ENCODE results near the gene DNAJC3. TPM values are rescaled to one million over a fixed set of nuclear protein-coding genes. Genes with fewer than 3 reads are reported as not detected.

The DNAJC3 gene
- total RNA-seq, 1 experiment from 2014 or later: 113 TPM

DNA sequence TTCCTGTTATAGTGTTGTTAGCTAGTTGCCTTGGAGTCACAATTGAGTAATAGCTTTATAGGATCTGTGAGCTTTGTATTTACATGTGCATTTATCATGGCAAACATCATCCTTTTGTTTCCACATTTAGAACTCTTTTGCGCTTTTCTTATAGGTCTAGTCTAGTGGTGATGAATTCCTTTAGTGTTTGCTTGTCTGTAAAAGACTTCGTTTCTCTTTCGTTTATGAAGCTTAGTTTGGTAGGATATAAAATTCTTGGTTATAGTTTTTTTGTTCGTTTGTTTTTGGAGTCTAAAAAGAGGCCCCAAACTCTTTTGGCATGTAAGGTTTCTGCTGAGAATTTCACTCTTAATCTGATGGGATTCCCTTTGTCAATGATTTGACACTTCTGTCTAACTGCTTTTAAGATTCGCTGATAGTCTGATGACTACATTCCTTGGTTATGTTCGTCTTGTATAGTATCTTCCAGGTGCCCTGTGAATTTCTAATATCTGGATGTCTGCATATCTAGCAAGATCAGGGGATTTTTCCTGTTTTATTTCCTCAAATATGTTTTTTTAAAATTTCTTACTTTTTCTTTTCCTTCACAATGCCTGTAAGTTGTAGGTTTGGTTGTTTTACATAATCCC, 20.2 kb downstream of the DNAJC3 start:
- DNase-seq (ENCODE audit: unreplicated experiment): no peak
- Mint-ChIP-seq H3K27me3 (ENCODE audit: insufficient read depth, unreplicated experiment) (no peaks in the 10 kb centered on the region), H3K36me3 (ENCODE audit: insufficient read depth, unreplicated experiment) (no peaks in the 10 kb centered on the region), H3K4me3 (ENCODE audit: unreplicated experiment) (no peak overlapping the region), H3K27ac (ENCODE audit: low read depth, unreplicated experiment) (peak overlapping the region; percentile 36), H3K4me1 (ENCODE audit: insufficient read depth, unreplicated experiment) (peaks cover 28% of the 10 kb centered on the region), H3K9me3 (ENCODE audit: unreplicated experiment) (no peaks in the 10 kb centered on the region)
- TF ChIP-seq, protein P1, sequence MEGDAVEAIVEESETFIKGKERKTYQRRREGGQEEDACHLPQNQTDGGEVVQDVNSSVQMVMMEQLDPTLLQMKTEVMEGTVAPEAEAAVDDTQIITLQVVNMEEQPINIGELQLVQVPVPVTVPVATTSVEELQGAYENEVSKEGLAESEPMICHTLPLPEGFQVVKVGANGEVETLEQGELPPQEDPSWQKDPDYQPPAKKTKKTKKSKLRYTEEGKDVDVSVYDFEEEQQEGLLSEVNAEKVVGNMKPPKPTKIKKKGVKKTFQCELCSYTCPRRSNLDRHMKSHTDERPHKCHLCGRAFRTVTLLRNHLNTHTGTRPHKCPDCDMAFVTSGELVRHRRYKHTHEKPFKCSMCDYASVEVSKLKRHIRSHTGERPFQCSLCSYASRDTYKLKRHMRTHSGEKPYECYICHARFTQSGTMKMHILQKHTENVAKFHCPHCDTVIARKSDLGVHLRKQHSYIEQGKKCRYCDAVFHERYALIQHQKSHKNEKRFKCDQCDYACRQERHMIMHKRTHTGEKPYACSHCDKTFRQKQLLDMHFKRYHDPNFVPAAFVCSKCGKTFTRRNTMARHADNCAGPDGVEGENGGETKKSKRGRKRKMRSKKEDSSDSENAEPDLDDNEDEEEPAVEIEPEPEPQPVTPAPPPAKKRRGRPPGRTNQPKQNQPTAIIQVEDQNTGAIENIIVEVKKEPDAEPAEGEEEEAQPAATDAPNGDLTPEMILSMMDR (IDR thresholded peaks at IDR 0.05; ENCODE audit: unreplicated experiment): no peak
- intact Hi-C loops (cut with micrococcal nuclease): no loop called here
- no TSS peak for BruUV-seq (replicated peaks)
- ChIA-PET CTCF (interaction anchor here (0.6 to 3.0 kb wide), 25 partner anchors 9 to 1527 kb away, joined by 3 to 25 read pairs (median 4); no protein-coding TSS in a partner anchor), POLR2A (interaction anchor here (0.5 to 1.8 kb wide), 7 partner anchors 10 to 652 kb away, joined by 3 to 10 read pairs (median 3); partner anchors contain the start of gene DNAJC3)

DNA sequence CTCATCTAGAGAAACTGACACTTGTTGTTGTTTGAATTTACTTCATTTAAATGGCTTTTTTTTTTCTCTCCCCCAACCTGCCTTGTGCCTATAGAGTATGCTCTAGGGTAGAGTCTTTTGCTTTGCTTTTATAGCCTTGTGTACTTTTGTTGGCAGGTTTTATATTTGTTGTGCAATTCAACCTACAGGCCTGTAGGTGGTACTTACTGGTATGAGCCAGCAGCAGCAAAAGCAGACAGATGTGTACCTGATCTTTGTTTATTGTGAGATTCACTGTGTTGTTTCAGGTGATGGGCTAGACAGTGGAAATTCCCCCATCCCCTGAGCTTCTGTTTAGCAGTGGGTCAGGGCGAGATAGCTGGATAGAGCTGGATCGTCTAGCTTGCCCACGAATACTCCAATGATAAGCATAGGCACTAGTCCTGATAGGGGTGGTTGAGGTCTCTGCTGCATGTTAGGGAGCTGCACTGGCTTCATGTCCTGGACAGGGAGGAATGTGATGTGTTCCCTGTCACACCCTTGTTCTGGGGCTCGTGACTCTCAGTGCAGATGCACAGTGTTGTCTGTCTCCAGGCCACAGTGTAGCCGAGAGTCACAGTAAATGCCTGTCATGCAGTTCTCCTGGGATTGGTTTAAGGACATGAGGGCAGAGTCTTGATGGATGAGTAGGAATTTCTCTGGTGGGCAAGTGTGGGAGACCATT, 21.3 kb downstream of the DNAJC3 start:
- no TSS peak for BruUV-seq (replicated peaks)
- Mint-ChIP-seq H3K36me3 (ENCODE audit: insufficient read depth, unreplicated experiment) (no peaks in the 10 kb centered on the region), H3K9me3 (ENCODE audit: unreplicated experiment) (no peaks in the 10 kb centered on the region), H3K4me1 (ENCODE audit: insufficient read depth, unreplicated experiment) (peaks cover 33% of the 10 kb centered on the region), H3K27ac (ENCODE audit: low read depth, unreplicated experiment) (peak overlapping the region; percentile 36), H3K27me3 (ENCODE audit: insufficient read depth, unreplicated experiment) (no peaks in the 10 kb centered on the region), H3K4me3 (ENCODE audit: unreplicated experiment) (no peak overlapping the region)
- intact Hi-C loops (cut with micrococcal nuclease): loop anchor here (2.0 kb wide), 1 partner anchor 19 kb away; no protein-coding TSS in a partner anchor
- CTCF ChIA-PET: interaction anchor here (0.6 to 3.0 kb wide), 26 partner anchors 9 to 1526 kb away, joined by 3 to 25 read pairs (median 4); no protein-coding TSS in a partner anchor
- POLR2A ChIA-PET: interaction anchor here (0.6 to 1.8 kb wide), 5 partner anchors 9 to 653 kb away, joined by 3 to 10 read pairs (median 7); partner anchors contain the start of gene DNAJC3
- TF ChIP-seq, protein P1 (IDR thresholded peaks at IDR 0.05; ENCODE audit: unreplicated experiment): peak; percentile 60
- peak; percentile 70 for DNase-seq (ENCODE audit: unreplicated experiment)

DNA sequence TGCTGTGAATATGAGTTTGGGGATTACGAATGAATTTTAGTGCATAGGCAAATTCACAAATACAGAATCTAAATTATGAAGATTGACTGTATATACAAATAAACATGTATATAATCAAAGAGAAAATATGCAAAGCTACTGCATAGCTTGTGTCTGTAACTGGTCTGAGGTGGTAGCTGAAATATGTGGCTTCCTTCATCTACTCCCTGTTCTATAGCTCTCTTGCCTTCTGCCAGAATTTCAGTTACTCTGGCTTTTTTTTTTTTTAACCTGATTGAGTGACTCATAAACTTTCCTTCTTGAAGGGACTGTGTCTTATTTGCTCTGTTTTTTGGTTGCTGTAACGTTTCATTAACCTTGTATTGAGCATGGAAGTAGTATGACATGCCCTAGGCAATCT, 26.6 kb downstream of the DNAJC3 start:
- DNase-seq (ENCODE audit: unreplicated experiment): peak; percentile 38
- no peaks in the 10 kb centered on the region for H3K27me3 Mint-ChIP-seq (ENCODE audit: insufficient read depth, unreplicated experiment)
- ChIA-PET CTCF (interaction anchor here (0.6 to 2.0 kb wide), 16 partner anchors 9 to 511 kb away, joined by 3 to 8 read pairs (median 4); no protein-coding TSS in a partner anchor), POLR2A (interaction anchor here (0.6 to 2.6 kb wide), 12 partner anchors 9 to 1859 kb away, joined by 3 to 19 read pairs (median 4); partner anchors contain the start of gene DNAJC3)
- H3K36me3 Mint-ChIP-seq (ENCODE audit: insufficient read depth, unreplicated experiment): peaks cover 12% of the 10 kb centered on the region
- H3K4me1 Mint-ChIP-seq (ENCODE audit: insufficient read depth, unreplicated experiment): peaks cover 41% of the 10 kb centered on the region
- no TSS peak for BruUV-seq (replicated peaks)
- TF ChIP-seq, protein P1 (IDR thresholded peaks at IDR 0.05; ENCODE audit: unreplicated experiment): no peak
- intact Hi-C loops (cut with micrococcal nuclease): no loop called here
- no peak overlapping the region for H3K27ac Mint-ChIP-seq (ENCODE audit: low read depth, unreplicated experiment)
- no peak overlapping the region for H3K4me3 Mint-ChIP-seq (ENCODE audit: unreplicated experiment)
- H3K9me3 Mint-ChIP-seq (ENCODE audit: unreplicated experiment): no peaks in the 10 kb centered on the region

DNA sequence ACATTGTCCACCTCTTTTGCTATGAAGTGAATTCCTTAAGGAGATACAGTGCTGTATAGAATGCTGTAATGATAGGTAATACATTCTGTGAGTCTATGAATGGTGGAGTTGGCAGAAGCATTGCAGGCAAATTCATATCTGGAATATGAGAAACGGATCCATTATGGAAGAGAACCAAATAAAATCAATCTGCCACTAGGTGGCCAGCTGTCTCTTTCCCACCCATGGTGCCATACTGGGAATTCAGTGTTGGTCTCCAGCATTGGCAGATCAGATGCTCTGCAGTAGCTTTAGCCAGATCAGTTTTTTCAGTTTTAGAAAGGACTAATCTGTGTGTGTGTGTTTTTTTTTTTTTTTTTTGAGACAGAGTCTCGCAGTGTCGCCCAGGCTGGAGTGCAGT, 27.6 kb downstream of the DNAJC3 start:
- CTCF ChIA-PET: interaction anchor here (0.6 to 2.8 kb wide), 11 partner anchors 10 to 168 kb away, joined by 3 to 15 read pairs (median 4); no protein-coding TSS in a partner anchor
- peaks cover 18% of the 10 kb centered on the region for H3K36me3 Mint-ChIP-seq (ENCODE audit: insufficient read depth, unreplicated experiment)
- intact Hi-C loops (cut with micrococcal nuclease): no loop called here
- H3K4me1 Mint-ChIP-seq (ENCODE audit: insufficient read depth, unreplicated experiment): peaks cover 34% of the 10 kb centered on the region
- no peaks in the 10 kb centered on the region for H3K9me3 Mint-ChIP-seq (ENCODE audit: unreplicated experiment)
- TF ChIP-seq, protein P1 (IDR thresholded peaks at IDR 0.05; ENCODE audit: unreplicated experiment): peak; percentile 16
- no peak overlapping the region for H3K4me3 Mint-ChIP-seq (ENCODE audit: unreplicated experiment)
- BruUV-seq (replicated peaks): no TSS peak
- POLR2A ChIA-PET: interaction anchor here (0.6 to 2.6 kb wide), 6 partner anchors 10 to 129 kb away, joined by 3 to 10 read pairs (median 4); partner anchors contain the start of gene DNAJC3
- no peak overlapping the region for H3K27ac Mint-ChIP-seq (ENCODE audit: low read depth, unreplicated experiment)
- no peaks in the 10 kb centered on the region for H3K27me3 Mint-ChIP-seq (ENCODE audit: insufficient read depth, unreplicated experiment)
- DNase-seq (ENCODE audit: unreplicated experiment): peak; percentile 62
